ENCODE results near the gene ENTR1. TPM values are rescaled to one million over a fixed set of nuclear protein-coding genes. Genes with fewer than 3 reads are reported as not detected.

Gene ENTR1
- total RNA-seq, 1 experiment from 2014 or later: 58.2 TPM

DNA sequence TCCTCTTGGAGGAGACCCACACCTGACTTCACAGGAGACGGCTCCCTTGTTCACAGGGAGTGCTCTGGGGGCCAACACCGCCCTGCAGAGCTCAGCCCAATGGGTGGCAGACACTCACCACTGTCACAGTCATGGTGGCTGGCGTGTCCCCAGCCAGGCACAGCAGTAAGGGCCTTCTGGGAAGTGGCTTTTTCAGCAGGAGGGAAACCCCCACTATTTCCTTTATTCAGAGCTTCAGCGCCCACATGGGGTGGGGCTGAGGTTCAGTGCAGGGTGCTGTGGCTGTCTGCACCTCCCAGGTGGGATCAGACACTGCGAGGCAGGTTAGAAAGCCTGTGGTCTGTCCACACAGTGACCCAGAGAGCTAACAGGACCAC is 6.9 kb downstream of the ENTR1 start:
- in situ Hi-C loops (cut with HindIII; ENCODE audit: low pct_unique_long_range_greater_than_20kb, low sequenced_read_pairs): no loop called here
- no peak for DNase-seq (ENCODE audit: low read depth)

DNA sequence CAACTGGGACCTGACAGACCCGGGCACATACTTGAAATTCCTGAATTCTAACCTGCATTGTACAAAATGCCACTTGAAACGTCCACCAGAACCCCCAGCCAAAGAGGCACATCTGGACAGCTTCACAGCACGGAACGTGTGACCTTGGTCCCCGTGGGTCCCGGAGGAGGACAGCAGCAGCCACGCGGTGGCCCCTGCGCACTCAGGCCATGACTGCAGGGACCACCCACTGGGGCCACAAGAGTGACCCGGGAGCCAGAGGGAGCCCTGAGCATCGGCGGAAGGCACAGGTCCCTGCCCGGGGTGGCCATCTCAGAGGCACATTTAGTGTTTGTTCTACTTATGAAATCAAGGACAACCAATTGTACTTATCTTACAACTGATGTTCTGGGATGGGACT is 8.3 kb downstream of the ENTR1 start:
- in situ Hi-C loops (cut with HindIII; ENCODE audit: low pct_unique_long_range_greater_than_20kb, low sequenced_read_pairs): no loop called here
- no peak for DNase-seq (ENCODE audit: low read depth)

DNA sequence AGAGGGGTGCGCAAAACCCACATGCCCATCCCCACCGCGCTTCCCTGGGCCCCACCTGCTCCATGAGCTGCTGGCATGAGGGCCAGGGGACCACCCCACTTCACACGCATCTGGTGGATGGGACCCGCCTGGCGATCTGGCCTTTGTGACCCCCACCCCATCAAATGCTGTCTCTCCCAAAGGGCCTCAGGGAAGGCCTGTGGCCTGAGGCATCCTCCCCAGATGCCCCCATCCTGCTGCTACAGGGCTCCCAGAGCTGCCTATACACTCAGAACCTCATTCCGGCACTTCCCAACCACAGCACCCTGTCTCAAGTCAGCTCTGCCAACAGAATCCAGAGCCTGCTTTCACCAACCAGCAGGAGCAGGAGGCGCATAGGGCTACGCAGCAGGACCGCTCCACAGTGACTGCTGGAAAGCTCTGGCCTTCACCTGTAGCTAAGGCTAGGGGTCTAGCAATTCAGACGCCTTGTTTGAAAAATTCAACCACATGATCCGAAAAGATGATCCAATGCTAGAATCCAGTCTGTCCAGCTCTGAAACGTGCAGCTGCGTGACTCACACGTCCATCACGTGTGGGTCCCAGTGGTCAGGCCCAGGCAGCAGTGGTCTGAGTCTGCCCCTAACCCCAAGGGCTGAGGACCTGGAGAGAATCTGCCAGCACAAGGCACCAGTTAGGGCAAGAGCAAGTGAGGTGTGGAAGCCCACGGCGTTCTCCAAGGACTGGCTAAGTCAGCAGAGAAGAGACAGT is 9.1 kb downstream of the ENTR1 start:
- DNase-seq (ENCODE audit: low read depth): no peak
- in situ Hi-C loops (cut with HindIII; ENCODE audit: low pct_unique_long_range_greater_than_20kb, low sequenced_read_pairs): no loop called here

DNA sequence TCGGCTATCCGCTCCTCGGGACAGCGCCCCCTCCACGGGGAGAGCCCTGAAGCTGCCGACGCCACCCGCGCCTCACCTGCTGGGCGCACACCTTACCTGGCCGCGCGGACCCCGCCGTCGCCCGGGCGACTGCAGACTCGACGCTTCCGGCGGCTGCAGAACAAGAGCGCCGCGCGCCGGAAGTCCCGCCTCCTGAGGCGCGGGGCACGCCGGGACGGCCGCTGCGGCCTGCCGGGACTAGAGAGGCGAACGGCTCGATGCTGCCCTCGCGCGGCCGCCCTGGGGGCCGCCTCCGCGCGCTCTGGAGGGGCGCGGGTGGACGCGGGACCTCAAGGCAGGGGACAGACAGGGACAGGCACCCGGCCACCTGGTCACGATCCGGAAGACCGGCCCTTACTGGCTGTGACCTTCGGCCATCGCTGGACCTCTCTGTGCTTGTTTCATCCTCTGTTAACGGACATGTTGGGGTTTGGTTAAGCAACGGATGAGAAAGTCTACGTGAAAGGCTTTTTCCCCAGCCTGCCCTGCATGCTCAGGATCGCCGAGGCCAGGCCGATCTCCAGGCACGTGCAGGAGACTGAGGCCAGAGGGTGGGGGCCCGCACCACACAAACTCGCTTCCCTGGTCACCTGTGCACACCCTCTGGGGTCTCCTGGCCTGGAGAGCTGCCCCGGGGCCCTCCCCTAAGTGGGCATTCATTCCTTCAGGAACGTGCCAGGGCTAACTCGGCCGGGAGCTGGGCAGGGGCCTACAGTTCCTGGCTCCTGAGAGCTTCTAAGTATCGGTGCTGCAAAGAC is 10.2 kb downstream of the ENTR1 start, which contains the start of gene SNAPC4:
TSS of gene SNAPC4 (minus strand) at position 133 of the 797 bp plus-strand sequence. CDS start 1,742 bp downstream, outside the sequence.
- peak; percentile 76 for DNase-seq (ENCODE audit: low read depth)
- in situ Hi-C loops (cut with HindIII; ENCODE audit: low pct_unique_long_range_greater_than_20kb, low sequenced_read_pairs): no loop called here

DNA sequence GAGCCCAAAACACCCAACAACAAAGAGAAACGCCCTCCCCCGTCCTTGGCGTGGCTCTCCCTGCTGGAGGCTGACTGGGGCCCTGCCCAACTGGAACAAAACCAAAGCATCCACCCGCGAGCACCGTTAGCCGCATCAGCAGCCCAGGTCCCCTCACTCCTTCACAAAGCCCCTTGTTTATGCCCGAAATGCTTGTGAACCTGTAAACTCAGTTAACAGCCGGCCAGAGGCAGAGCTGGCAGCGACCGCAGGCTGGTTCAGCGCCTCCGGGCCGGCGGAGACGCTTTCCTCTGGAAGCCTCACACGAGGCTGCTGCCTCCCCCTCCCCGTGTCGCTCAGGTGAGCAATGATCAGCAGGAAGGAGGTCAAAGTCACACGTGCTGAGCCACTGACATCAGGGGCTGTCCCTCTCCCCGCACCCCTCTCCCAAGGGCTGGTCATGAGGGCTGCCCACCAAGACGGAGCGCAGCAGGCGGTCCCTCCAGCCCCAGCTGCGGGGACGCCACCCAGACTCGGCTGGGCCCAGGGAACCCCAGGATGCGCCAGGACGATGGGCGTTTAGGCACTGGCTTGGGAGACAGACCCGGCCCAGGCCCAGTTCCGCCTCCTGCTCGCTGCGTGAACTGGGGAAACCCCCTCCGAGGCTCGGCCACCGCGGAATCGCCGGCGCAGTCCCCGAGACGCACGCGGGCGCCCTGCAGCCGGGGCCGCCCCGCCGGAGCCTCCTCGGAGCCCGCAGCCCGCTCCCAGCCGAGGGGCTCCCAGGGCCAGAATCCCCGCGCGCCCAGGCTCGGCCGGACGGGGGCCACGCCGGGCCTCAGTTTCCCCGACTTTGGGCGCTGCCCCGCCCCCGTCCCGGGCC is 11.0 kb downstream of the ENTR1 start:
- in situ Hi-C loops (cut with HindIII; ENCODE audit: low pct_unique_long_range_greater_than_20kb, low sequenced_read_pairs): no loop called here
- DNase-seq (ENCODE audit: low read depth): no peak

DNA sequence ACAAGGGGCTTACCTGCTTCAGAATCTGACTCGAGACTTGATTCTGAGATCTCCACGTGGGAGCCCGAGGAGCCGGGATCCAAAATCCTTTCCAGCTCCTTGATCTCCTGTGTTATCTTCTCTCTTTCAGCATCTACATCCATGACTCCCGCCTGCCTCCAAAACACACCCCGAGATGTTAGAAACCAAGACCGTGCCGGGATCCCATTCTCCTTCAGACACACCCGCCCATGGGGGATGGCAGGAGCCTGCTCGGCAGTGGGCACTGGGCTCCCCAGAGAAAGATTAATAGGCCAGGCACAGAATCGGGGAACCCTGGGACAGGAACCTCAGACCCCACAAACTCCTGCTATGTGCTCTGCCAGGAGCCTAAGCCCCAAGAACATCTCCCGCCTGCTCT is 12.1 kb downstream of the ENTR1 start:
- no peak for DNase-seq (ENCODE audit: low read depth)
- in situ Hi-C loops (cut with HindIII; ENCODE audit: low pct_unique_long_range_greater_than_20kb, low sequenced_read_pairs): no loop called here

DNA sequence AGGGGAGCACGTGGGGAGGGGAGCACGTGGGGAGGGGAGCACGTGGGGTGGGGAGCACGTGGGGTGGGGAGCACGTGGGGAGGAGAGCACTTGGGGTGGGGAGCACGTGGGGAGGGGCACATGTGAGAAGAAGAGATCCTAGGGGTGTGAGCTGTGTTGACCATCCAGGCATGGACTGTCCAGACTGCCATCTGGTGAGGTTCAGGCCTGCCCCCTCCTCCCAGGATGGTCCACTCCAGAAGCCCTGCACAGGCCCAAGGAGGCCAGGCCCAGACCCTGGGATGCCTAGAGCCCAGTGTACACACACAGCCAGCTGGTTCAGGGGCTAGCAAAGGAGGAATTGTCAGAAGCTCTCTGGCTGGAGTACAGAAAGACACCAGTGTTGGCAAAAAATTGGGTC is 12.8 kb downstream of the ENTR1 start:
- DNase-seq (ENCODE audit: low read depth): no peak
- in situ Hi-C loops (cut with HindIII; ENCODE audit: low pct_unique_long_range_greater_than_20kb, low sequenced_read_pairs): no loop called here

DNA sequence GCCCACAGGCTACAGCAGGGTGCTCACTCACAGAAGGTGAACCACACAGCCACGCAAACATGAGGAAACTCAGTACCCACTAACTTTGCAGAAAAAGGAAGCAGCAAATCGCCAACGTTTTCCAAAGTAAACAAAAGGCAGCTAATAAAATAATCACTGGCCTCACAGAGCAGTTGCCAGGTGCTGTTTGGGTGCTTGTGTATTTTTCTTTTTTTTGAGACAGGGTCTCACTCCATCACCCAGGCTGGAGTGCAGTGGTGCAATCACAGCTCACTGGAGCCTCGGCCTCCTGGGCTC is 14.2 kb downstream of the ENTR1 start:
- in situ Hi-C loops (cut with HindIII; ENCODE audit: low pct_unique_long_range_greater_than_20kb, low sequenced_read_pairs): no loop called here
- no peak for DNase-seq (ENCODE audit: low read depth)

DNA sequence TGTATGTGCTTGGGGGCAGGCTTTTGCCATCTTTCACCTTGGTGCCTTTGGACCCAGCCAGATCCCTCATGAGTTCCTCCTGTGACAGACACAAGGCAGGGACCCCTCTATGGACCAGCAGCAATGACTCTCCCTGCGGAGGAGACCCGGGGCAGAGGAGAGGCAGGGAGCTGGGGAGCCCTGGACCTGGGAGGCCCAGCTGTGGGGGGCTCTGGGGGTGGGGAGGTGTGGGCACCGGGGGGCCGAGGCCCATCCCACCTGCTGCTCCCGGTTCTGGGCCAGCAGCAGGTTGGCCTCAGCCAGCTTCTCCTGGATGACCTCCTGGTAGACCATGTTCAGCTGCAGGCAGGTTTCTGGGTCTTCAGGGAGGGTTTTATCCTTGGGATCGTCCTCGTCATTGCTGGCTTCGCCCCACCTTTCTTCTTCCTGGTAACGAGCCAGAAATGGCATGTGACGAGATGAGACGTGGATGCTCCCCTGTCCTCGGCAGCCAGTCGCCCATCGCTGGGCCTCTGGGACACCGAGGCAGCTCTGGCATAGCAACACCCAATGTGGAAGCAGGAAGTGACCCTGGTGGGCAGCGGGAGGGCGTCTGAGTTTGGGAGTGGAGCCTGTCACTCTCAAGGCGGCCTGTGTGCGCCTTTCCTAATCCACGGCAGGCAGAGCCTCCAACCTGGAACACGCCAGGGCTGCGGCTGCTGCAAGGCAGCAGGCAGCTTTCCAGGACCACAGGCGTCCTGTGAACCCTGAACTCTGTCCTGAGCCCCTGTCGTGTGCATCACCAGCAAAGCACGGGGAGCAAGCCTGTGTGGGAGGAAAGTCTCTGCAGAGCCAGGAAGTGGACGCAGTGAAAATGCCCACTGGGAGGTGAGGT is 14.8 kb downstream of the ENTR1 start:
- in situ Hi-C loops (cut with HindIII; ENCODE audit: low pct_unique_long_range_greater_than_20kb, low sequenced_read_pairs): no loop called here
- DNase-seq (ENCODE audit: low read depth): no peak

DNA sequence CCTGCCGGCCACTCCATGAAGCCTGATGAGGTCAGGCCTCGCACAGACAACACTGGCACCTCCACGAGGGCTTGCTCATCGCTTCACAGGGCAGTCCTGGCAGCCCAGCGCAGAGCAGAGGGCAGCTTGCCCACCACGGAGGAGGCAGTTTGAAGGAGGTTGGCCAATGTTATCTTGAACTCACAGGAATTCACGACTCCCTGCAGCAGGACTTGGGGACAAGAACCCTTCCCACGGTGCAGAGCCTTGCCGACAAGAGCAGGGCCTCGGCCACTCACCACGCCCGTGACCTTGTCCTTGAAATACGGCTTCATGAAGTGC is 15.4 kb downstream of the ENTR1 start:
- DNase-seq (ENCODE audit: low read depth): no peak
- in situ Hi-C loops (cut with HindIII; ENCODE audit: low pct_unique_long_range_greater_than_20kb, low sequenced_read_pairs): no loop called here

DNA sequence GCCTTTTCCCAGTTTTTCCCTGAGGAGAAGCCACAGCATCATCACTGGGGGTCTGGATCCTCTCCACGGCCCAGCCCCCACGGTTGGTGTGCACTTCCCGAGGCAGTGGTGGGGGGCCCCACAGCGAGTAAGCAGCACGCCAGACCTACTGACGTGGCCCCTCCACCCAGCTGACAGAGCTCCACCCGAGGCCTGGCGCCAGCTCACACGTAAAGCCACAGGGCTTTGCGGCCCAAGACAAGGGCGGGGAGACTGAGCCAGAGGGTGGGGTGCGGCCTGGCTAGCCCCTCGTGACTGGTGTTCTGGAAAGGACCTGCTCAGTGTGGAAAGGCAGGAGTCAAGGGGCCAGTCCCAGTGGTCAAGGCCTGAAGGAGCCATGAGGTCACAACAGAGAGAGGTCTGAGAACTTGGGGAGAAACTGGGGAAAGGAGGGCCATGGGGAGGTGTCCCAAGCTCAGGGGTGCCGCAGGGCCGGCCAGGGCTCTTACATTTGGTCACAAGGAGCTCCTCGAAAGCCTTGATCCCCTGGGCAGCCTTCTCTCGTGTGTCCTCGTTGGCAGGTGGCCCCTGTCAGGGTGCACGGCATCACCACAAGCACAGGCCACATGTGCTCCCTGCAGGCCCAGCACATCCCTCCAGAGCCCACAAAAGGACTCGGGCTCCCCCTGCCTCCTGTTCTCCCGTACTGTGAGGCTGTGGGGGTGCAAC is 15.9 kb downstream of the ENTR1 start:
- DNase-seq (ENCODE audit: low read depth): no peak
- in situ Hi-C loops (cut with HindIII; ENCODE audit: low pct_unique_long_range_greater_than_20kb, low sequenced_read_pairs): no loop called here

DNA sequence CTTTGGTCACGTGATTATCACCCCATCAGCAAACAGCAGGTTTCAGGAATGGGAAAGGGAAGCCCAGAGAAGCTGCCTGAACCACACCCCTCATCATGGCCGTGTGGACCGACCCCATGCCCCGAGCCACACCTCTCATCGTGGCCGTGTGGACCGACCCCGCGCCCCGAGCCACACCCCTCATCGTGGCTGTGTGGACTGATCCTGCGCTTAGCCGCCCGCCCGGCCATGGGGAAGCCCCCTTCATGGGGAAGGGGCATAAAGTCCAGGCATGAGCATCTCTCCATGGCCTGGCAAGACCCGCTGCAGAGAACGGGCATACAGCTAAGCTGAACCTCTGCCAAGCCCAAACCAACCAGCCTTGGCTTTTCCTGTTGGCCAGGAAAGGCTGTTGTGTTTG is 16.9 kb downstream of the ENTR1 start:
- in situ Hi-C loops (cut with HindIII; ENCODE audit: low pct_unique_long_range_greater_than_20kb, low sequenced_read_pairs): no loop called here
- no peak for DNase-seq (ENCODE audit: low read depth)

DNA sequence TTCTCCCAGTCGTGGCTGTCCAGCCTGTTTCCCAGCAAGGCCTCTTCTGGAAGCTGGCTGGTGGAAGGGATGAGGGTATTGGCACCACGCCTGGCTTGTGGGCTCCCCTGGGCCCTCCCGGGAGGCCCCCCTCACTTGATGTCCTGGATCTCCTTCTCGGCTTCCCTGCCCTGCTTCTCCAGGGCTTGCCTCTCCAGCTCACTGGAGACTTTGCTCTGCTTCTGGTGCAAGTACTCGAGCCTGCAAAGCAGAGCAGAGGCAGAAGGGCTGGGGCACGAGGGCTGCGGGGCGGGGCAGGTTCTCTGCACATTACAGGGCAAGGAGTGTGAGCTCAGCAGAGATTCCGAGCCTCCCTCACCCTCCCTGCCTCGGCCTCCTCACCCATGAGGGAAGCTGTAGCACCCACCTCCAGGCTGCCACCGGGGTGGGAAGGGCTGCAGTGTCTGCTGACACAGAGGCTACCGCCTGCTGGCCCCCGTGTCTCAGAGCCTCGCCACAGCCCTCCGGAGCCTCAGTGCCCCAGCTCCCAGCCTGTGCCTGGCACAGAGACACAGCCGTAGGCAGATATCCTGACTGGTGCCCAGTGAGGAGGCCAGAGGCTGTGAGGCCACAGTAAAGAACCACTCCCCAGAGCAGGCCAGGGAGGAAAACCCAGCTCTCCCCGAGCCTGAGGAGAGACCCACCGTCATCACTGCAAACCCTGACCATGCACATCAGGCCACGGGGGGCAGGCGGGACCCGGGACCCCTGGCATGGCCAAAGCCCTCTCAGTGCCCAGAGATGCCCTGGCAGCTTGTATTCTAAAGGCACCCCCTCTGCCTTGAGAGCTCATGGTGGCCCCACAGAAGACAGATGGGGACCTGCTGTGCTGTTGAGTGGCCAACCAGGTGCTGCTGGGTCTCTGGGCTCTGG is 17.6 kb downstream of the ENTR1 start:
- DNase-seq (ENCODE audit: low read depth): no peak
- in situ Hi-C loops (cut with HindIII; ENCODE audit: low pct_unique_long_range_greater_than_20kb, low sequenced_read_pairs): no loop called here

DNA sequence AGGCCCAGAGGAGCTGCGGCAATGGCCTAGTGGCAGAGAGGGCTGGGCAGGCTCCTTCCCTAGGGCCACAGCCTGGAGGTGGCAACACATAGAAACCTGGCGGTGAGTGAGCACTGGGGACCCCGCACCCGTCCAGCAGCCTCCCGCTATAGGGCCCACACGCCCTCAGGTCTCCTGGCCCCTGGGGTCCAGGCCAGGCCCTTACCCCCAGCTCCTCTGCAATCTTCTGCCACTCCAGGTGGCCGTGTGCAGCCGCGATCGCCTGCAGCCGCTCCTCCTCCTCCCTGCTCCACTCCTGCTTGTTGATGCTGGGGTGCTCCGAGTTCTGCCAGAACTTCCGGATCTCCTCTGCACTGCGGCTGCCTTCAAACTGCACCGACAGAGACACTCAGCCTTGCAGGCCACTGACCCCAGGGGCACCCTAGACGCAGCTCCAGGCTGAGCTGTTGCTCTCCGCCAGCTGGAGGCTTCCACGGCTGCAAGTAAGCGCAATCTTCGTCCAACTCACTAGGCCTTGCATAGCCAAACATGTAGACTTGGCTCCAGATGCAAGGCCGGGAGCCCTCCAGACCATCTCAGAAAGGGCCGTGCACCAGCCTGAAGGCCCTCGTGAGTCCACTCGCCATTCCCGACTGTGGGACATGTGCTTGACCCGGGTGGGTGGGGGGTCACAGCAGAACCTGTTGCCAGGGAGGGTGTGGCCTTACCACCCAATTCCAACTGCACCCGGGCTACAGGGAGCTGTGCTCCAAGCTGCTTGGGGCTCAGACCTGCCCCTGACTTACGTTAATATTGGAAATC is 18.5 kb downstream of the ENTR1 start:
- in situ Hi-C loops (cut with HindIII; ENCODE audit: low pct_unique_long_range_greater_than_20kb, low sequenced_read_pairs): no loop called here
- no peak for DNase-seq (ENCODE audit: low read depth)

DNA sequence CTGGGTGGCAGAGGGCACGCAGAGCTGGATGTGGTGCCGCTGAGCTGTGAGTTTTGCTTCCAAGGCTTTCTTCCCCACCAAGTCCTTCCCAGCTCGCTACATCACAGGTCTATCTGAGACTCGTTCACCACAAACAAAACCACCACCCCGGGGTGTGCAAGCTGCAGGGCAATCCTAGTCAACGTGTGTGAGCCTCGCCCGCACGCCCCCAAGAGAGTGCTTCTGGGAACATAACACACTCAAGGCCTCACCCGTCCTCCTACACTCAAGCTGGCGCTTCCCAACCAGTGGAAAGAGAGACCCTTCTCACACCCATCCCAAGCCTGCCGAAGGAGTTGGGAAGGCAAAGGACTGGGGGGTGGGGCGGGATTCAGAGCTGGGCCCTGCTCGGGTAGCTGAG is 21.0 kb downstream of the ENTR1 start:
- DNase-seq (ENCODE audit: low read depth): no peak
- in situ Hi-C loops (cut with HindIII; ENCODE audit: low pct_unique_long_range_greater_than_20kb, low sequenced_read_pairs): no loop called here

DNA sequence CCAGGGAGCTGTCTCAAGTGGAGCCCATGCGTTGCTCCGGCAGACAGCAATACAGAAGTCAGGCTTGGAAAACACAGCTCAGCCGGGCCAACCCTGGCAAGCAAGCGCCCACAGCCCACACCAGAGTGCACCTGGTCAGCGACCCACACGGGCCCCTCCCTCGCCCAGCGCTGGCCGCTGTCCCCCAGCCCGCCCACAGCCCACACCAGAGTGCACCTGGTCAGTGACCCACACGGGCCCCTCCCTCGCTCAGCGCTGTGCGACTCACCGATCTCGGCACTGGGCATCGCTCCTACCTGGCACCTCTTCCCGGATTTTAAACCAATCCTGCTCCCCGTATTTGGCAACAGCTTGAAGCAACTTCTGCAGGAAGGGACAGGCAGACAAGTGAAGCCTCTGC is 23.2 kb downstream of the ENTR1 start:
- DNase-seq (ENCODE audit: low read depth): no peak
- in situ Hi-C loops (cut with HindIII; ENCODE audit: low pct_unique_long_range_greater_than_20kb, low sequenced_read_pairs): no loop called here
